Testis (tissue), 3 donors: ENCODE measurements around the gene LIPM. TPM values are rescaled to one million over a fixed set of nuclear protein-coding genes. Genes with fewer than 3 reads are reported as not detected.

Source experiments
- DNase-seq: peaks from one replicate; pipeline ENCODE4 v3.0.0-alpha.2; 2019
- H3K27ac ChIP-seq, 2 donors: fragments of 200-600 bp; sonication (generic); one replicate each; pipeline ENCODE4 v1.5.1; 2019
- H3K27me3 ChIP-seq: fragments of 200-600 bp; sonication (generic); one replicate; pipeline ENCODE4 v1.5.1; 2019
- H3K36me3 ChIP-seq: fragments of 200-600 bp; sonication (generic); one replicate; pipeline ENCODE4 v1.5.1; 2017; ENCODE audit warnings: low read depth; ENCODE audit errors: missing control alignments
- H3K4me1 ChIP-seq: fragments of 200-600 bp; sonication (generic); one replicate; pipeline ENCODE4 v1.5.1; 2019
- H3K4me3 ChIP-seq, 2 donors: fragments of 200-600 bp; sonication (generic); one replicate each; pipeline ENCODE4 v1.5.1; 2017 to 2019
- H3K9me3 ChIP-seq: fragments of 200-600 bp; sonication (generic); one replicate; pipeline ENCODE4 v1.5.1; 2017
- POLR2A ChIP-seq: fragments of 450-650 bp; IDR thresholded peaks from one replicate; pipeline ENCODE4 v1.6.1; 2017; ENCODE audit warnings: antibody characterized with exemption, mild to moderate bottlenecking, moderate library complexity
- WGBS, 2 donors: methylation state at CpG; one replicate each; pipeline ENCODE4 v1.1.5; 2018; 5-methylcytosine and 5-hydroxymethylcytosine counted together
- intact Hi-C: fragments of 100-400 bp; cut with DNase I; formaldehyde crosslinking; loops from one replicate; pipeline ENCODE4 v1.15.1; 2023; ENCODE audit warnings: low total_unique reads
- polyA plus RNA-seq: library from polyadenylated mRNA; stranded (reverse); fragments of 350-450 nt; fragmentation: Illumina TruSeq; extraction: RNeasy Lipid Tissue Mini Kit (QIAGEN cat#74804); gene quantifications from one replicate; pipeline ENCODE4 v1.2.3, GENCODE V29; 2014; ENCODE audit warnings: low read depth, low replicate concordance; ENCODE audit not compliant: insufficient read depth
- total RNA-seq, 2 donors: library from RNA; depleted of rRNA; stranded (reverse); fragments of >200 nt; gene quantifications; one replicate each; pipeline ENCODE4 v1.2.3, GENCODE V29; 2016
- TF ChIP-seq, protein P1 (sequence below), 3 experiments: fragments of 450-650 bp in 2 of 3; fragments of 200-600 bp in 1 of 3; sonication (generic) in 1 of 3; IDR thresholded peaks; one replicate each; pipeline ENCODE4 v1.5.1; 2016 to 2019; ENCODE audit warnings: antibody characterized with exemption in 3 of 3, mild to moderate bottlenecking in 2 of 3, moderate library complexity in 1 of 3

The LIPM gene
- total and polyA plus RNA-seq, 3 donors from 2014 or later, result not detected

DNA sequence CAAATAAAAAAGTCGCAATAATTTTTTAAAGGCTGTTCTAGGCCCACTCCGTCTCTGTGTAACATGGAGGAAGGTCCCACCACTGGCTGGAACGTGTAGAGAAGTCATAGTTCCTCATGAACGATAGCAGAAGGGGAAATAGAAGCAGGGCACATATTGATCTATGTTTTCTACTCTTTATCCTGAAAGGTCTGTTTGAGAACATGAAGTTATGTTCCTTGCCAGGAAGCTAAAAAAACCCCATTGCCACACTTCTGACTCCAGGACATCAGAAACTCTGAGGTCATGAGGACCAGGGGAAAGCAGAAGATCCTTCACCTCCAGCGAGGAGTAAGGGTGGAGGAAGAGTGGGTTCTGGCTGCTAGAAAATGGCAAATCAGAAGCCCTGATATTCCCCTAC is 38.4 kb downstream of the LIPM start:
- no peak for DNase-seq
- no peaks in the 10 kb centered on the region for H3K4me1 ChIP-seq
- no peak overlapping the region for H3K27ac ChIP-seq
- H3K27me3 ChIP-seq, result no peaks in the 10 kb centered on the region
- H3K36me3 ChIP-seq, result no peaks in the 10 kb centered on the region
- no peak overlapping the region for H3K4me3 ChIP-seq
- intact Hi-C loops, result no loop called here
- no peaks in the 10 kb centered on the region for H3K9me3 ChIP-seq
- 90 to 93% methylated on average over 5 of the region's 5 CpGs for WGBS, 2 donors
- TF ChIP-seq, protein P1, sequence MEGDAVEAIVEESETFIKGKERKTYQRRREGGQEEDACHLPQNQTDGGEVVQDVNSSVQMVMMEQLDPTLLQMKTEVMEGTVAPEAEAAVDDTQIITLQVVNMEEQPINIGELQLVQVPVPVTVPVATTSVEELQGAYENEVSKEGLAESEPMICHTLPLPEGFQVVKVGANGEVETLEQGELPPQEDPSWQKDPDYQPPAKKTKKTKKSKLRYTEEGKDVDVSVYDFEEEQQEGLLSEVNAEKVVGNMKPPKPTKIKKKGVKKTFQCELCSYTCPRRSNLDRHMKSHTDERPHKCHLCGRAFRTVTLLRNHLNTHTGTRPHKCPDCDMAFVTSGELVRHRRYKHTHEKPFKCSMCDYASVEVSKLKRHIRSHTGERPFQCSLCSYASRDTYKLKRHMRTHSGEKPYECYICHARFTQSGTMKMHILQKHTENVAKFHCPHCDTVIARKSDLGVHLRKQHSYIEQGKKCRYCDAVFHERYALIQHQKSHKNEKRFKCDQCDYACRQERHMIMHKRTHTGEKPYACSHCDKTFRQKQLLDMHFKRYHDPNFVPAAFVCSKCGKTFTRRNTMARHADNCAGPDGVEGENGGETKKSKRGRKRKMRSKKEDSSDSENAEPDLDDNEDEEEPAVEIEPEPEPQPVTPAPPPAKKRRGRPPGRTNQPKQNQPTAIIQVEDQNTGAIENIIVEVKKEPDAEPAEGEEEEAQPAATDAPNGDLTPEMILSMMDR (IDR thresholded peaks at IDR 0.05), result no peak
- no peak for TF ChIP-seq POLR2A

GRCh38 chr10:88841316-88842111 is 39.0 kb downstream of the LIPM start:
- intact Hi-C loops, result no loop called here
- 82 to 88% methylated on average over 6 of the region's 6 CpGs for WGBS, 2 donors

GRCh38 chr10:88843171-88843570 is 40.6 kb downstream of the LIPM start:
- Histone ChIP-seq H3K27me3 (no peaks in the 10 kb centered on the region), H3K36me3 (no peaks in the 10 kb centered on the region), H3K9me3 (no peaks in the 10 kb centered on the region), H3K27ac (no peak overlapping the region), H3K4me3 (no peak overlapping the region), H3K4me1 (no peaks in the 10 kb centered on the region)
- TF ChIP-seq POLR2A, result no peak
- TF ChIP-seq, protein P1 (IDR thresholded peaks at IDR 0.05), result no peak
- WGBS, 2 donors, result 89 to 94% methylated on average over 4 of the region's 4 CpGs
- no peak for DNase-seq
- intact Hi-C loops, result no loop called here

More at GRCh38 chr10:88841316-88842111, 39.0 kb downstream of the LIPM start:
- H3K27me3 ChIP-seq, result no peaks in the 10 kb centered on the region
- DNase-seq, result no peak
- H3K4me3 ChIP-seq, result no peak overlapping the region
- H3K36me3 ChIP-seq, result no peaks in the 10 kb centered on the region
- TF ChIP-seq, protein P1 (IDR thresholded peaks at IDR 0.05), result no peak
- no peak for TF ChIP-seq POLR2A
- no peaks in the 10 kb centered on the region for H3K4me1 ChIP-seq
- no peak overlapping the region for H3K27ac ChIP-seq
- H3K9me3 ChIP-seq, result no peaks in the 10 kb centered on the region

GRCh38 chr10:88848499-88848898 is 46.0 kb downstream of the LIPM start:
- WGBS, 2 donors, result 18 to 38% methylated on average over 1 of the region's 1 CpG
- H3K36me3 ChIP-seq, result no peaks in the 10 kb centered on the region
- H3K4me1 ChIP-seq, result no peaks in the 10 kb centered on the region
- TF ChIP-seq, protein P1 (IDR thresholded peaks at IDR 0.05), result no peak
- TF ChIP-seq POLR2A, result no peak
- no peak overlapping the region for H3K27ac ChIP-seq
- H3K9me3 ChIP-seq, result no peaks in the 10 kb centered on the region
- no peak overlapping the region for H3K4me3 ChIP-seq
- intact Hi-C loops, result no loop called here
- DNase-seq, result no peak
- H3K27me3 ChIP-seq, result no peaks in the 10 kb centered on the region

- WGBS, 2 donors, result 79 to 92% methylated on average over 1 of the region's 1 CpG
- Histone ChIP-seq H3K4me3 (no peak overlapping the region), H3K36me3 (no peaks in the 10 kb centered on the region), H3K27me3 (no peaks in the 10 kb centered on the region), H3K27ac (no peak overlapping the region), H3K9me3 (no peaks in the 10 kb centered on the region), H3K4me1 (no peaks in the 10 kb centered on the region)
- no peak for DNase-seq
- intact Hi-C loops, result no loop called here
- TF ChIP-seq, protein P1 (IDR thresholded peaks at IDR 0.05), result no peak
- no peak for TF ChIP-seq POLR2A
Measured at GRCh38 chr10:88849234-88849633, 46.7 kb downstream of the LIPM start.
